Measurements from ENCODE around the gene CCR9. TPM values are rescaled to one million over a fixed set of nuclear protein-coding genes. Genes with fewer than 3 reads are reported as not detected.
A peak's percentile ranks its signal among the peaks of the same experiment; 100 is the strongest.

CCR9 gene
- total and polyA plus RNA-seq, 2 donors (not counting 1 experiment from before 2014, with no cell fraction given) = not detected

- Histone ChIP-seq H3K4me2 (ENCODE audit: extremely low read depth, insufficient read depth, low read length) (no peak overlapping the region), H3K27ac (ENCODE audit: insufficient read depth, low read length) (no peak overlapping the region), H3K4me3 (replicated peaks in 1 of 4; ENCODE audit: control extremely low read depth in 1 of 4, insufficient read depth in 1 of 4, low read depth in 3 of 4, low read length in 4 of 4) (no peak overlapping the region), H4K20me1 (ENCODE audit: control insufficient read depth, extremely low read depth, insufficient read depth, low read length) (no peaks in the 10 kb centered on the region), H2AFZ (ENCODE audit: low read length) (no peak overlapping the region), H3K9ac (ENCODE audit: insufficient read depth, low read length) (no peak overlapping the region), H3K79me2 (ENCODE audit: control insufficient read depth, insufficient read depth, low read length) (no peaks in the 10 kb centered on the region), H3K9me3 (ENCODE audit: control insufficient read depth, insufficient read depth, low read depth, low read length) (no peaks in the 10 kb centered on the region), H3K27me3 (ENCODE audit: control insufficient read depth, insufficient read depth, low read length) (no peaks in the 10 kb centered on the region), H3K4me1 (ENCODE audit: control insufficient read depth, extremely low read depth, insufficient read depth, low read length) (no peaks in the 10 kb centered on the region), H3K36me3 (ENCODE audit: control insufficient read depth, insufficient read depth, low read length) (peaks cover 14% of the 10 kb centered on the region)
- TF ChIP-seq CTCF (conservative IDR thresholded peaks at IDR 0.05 in 1 of 2, IDR thresholded peaks at IDR 0.05 in 1 of 2; ENCODE audit: low read depth in 1 of 2, low read length in 2 of 2) (no peak), EZH2 (IDR thresholded peaks at IDR 0.05; ENCODE audit: low read length, missing control alignments) (no peak)
- DNase-seq (ENCODE audit: low read depth in 2 of 2) = peak in 1 of 2 donors; percentile 23
Measured at GRCh38 chr3:45933591-45933990, 47.2 kb downstream of the CCR9 start.

- H3K4me1 ChIP-seq (ENCODE audit: control insufficient read depth, extremely low read depth, insufficient read depth, low read length) = no peaks in the 10 kb centered on the region
- H3K4me2 ChIP-seq (ENCODE audit: extremely low read depth, insufficient read depth, low read length) = no peak overlapping the region
- H3K27me3 ChIP-seq (ENCODE audit: control insufficient read depth, insufficient read depth, low read length) = no peaks in the 10 kb centered on the region
- H3K27ac ChIP-seq (ENCODE audit: insufficient read depth, low read length) = no peak overlapping the region
- peaks cover 12% of the 10 kb centered on the region for H3K36me3 ChIP-seq (ENCODE audit: control insufficient read depth, insufficient read depth, low read length)
- DNase-seq (ENCODE audit: low read depth in 2 of 2) = no peak
- no peak overlapping the region for H3K4me3 ChIP-seq (replicated peaks in 1 of 4; ENCODE audit: control extremely low read depth in 1 of 4, insufficient read depth in 1 of 4, low read depth in 3 of 4, low read length in 4 of 4)
- no peaks in the 10 kb centered on the region for H3K9me3 ChIP-seq (ENCODE audit: control insufficient read depth, insufficient read depth, low read depth, low read length)
- no peak overlapping the region for H2AFZ ChIP-seq (ENCODE audit: low read length)
- H3K79me2 ChIP-seq (ENCODE audit: control insufficient read depth, insufficient read depth, low read length) = no peaks in the 10 kb centered on the region
- TF ChIP-seq EZH2 (IDR thresholded peaks at IDR 0.05; ENCODE audit: low read length, missing control alignments) = no peak
- TF ChIP-seq CTCF (conservative IDR thresholded peaks at IDR 0.05 in 1 of 2, IDR thresholded peaks at IDR 0.05 in 1 of 2; ENCODE audit: low read depth in 1 of 2, low read length in 2 of 2) = no peak
- no peak overlapping the region for H3K9ac ChIP-seq (ENCODE audit: insufficient read depth, low read length)
- H4K20me1 ChIP-seq (ENCODE audit: control insufficient read depth, extremely low read depth, insufficient read depth, low read length) = no peaks in the 10 kb centered on the region
Measured at GRCh38 chr3:45936261-45936660, 49.9 kb downstream of the CCR9 start.

GRCh38 chr3:45937206-45938042, 51.1 kb downstream of the CCR9 start:
- no peaks in the 10 kb centered on the region for H3K27me3 ChIP-seq (ENCODE audit: control insufficient read depth, insufficient read depth, low read length)
- TF ChIP-seq EZH2 (IDR thresholded peaks at IDR 0.05; ENCODE audit: low read length, missing control alignments) (no peak), CTCF (conservative IDR thresholded peaks at IDR 0.05 in 1 of 2, IDR thresholded peaks at IDR 0.05 in 1 of 2; ENCODE audit: low read depth in 1 of 2, low read length in 2 of 2) (no peak)
- no peaks in the 10 kb centered on the region for H3K4me1 ChIP-seq (ENCODE audit: control insufficient read depth, extremely low read depth, insufficient read depth, low read length)
- no peaks in the 10 kb centered on the region for H3K79me2 ChIP-seq (ENCODE audit: control insufficient read depth, insufficient read depth, low read length)
- no peaks in the 10 kb centered on the region for H3K9me3 ChIP-seq (ENCODE audit: control insufficient read depth, insufficient read depth, low read depth, low read length)
- no peak overlapping the region for H3K27ac ChIP-seq (ENCODE audit: insufficient read depth, low read length)
- no peak overlapping the region for H3K9ac ChIP-seq (ENCODE audit: insufficient read depth, low read length)
- no peak overlapping the region for H3K4me2 ChIP-seq (ENCODE audit: extremely low read depth, insufficient read depth, low read length)
- peaks cover 12% of the 10 kb centered on the region for H3K36me3 ChIP-seq (ENCODE audit: control insufficient read depth, insufficient read depth, low read length)
- no peak overlapping the region for H3K4me3 ChIP-seq (replicated peaks in 1 of 4; ENCODE audit: control extremely low read depth in 1 of 4, insufficient read depth in 1 of 4, low read depth in 3 of 4, low read length in 4 of 4)
- no peaks in the 10 kb centered on the region for H4K20me1 ChIP-seq (ENCODE audit: control insufficient read depth, extremely low read depth, insufficient read depth, low read length)
- H2AFZ ChIP-seq (ENCODE audit: low read length) = no peak overlapping the region
- DNase-seq (ENCODE audit: low read depth in 2 of 2) = no peak

Data from fibroblast of lung (primary cell).